ENCODE results near the gene LMX1A. TPM values are rescaled to one million over a fixed set of nuclear protein-coding genes. Genes with fewer than 3 reads are reported as not detected.

The LMX1A gene
- total RNA-seq, 1 donor from 2014 or later: 8.7 TPM

DNA sequence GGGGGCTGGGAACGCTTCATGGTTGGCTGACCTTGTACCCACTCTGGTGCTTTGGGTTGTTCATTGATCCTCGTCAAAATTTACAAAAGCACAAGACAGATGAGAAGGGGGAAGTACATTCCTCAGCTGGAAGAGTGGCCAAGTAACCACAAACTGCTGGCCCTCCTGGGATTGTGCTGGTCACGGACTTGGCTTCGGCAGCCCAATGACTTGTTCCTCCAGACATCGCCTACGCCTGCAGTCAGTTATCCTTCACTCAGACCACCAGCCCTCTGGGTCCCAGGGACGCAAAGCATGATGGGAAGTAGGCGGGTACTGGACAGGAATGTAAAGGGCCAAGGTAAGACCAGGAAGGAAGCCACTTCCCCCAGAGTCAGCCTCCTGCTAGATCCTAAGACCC lies 53.1 kb downstream of the LMX1A start:
- DNase-seq (ENCODE audit: low spot score): no peak
- no peaks in the 10 kb centered on the region for H3K36me3 ChIP-seq
- H3K27me3 Mint-ChIP-seq (ENCODE audit: insufficient read depth, low read depth): peaks cover 6% of the 10 kb centered on the region
- H3K27ac Mint-ChIP-seq: no peak overlapping the region
- H3K4me3 Mint-ChIP-seq: no peak overlapping the region
- H3K27ac ChIP-seq: no peak overlapping the region
- H3K36me3 Mint-ChIP-seq: no peaks in the 10 kb centered on the region
- no peak overlapping the region for H3K4me2 ChIP-seq
- H3K27me3 ChIP-seq: no peaks in the 10 kb centered on the region
- H3K9ac ChIP-seq: no peak overlapping the region
- H3F3A ChIP-seq (ENCODE audit: low read depth): no peaks in the 10 kb centered on the region
- H3K9me3 ChIP-seq (ENCODE audit: low read depth): no peaks in the 10 kb centered on the region
- H3K4me1 Mint-ChIP-seq: peaks cover 16% of the 10 kb centered on the region
- peaks cover 2% of the 10 kb centered on the region for H3K4me1 ChIP-seq
- H4K20me1 ChIP-seq (ENCODE audit: low read depth): no peaks in the 10 kb centered on the region
- no peaks in the 10 kb centered on the region for H3K79me2 ChIP-seq (ENCODE audit: low read depth)
- no peak for TF ChIP-seq EZH2 (IDR thresholded peaks at IDR 0.05)
- TF ChIP-seq, protein P1, sequence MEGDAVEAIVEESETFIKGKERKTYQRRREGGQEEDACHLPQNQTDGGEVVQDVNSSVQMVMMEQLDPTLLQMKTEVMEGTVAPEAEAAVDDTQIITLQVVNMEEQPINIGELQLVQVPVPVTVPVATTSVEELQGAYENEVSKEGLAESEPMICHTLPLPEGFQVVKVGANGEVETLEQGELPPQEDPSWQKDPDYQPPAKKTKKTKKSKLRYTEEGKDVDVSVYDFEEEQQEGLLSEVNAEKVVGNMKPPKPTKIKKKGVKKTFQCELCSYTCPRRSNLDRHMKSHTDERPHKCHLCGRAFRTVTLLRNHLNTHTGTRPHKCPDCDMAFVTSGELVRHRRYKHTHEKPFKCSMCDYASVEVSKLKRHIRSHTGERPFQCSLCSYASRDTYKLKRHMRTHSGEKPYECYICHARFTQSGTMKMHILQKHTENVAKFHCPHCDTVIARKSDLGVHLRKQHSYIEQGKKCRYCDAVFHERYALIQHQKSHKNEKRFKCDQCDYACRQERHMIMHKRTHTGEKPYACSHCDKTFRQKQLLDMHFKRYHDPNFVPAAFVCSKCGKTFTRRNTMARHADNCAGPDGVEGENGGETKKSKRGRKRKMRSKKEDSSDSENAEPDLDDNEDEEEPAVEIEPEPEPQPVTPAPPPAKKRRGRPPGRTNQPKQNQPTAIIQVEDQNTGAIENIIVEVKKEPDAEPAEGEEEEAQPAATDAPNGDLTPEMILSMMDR (IDR thresholded peaks at IDR 0.05): no peak
- no peak for TF ChIP-seq EZH2phosphoT487 (IDR thresholded peaks at IDR 0.05)
- no peak overlapping the region for H2AFZ ChIP-seq (replicated peaks)
- H3K4me3 ChIP-seq: no peak overlapping the region
- H3K9me3 Mint-ChIP-seq: peaks cover 3% of the 10 kb centered on the region

DNA sequence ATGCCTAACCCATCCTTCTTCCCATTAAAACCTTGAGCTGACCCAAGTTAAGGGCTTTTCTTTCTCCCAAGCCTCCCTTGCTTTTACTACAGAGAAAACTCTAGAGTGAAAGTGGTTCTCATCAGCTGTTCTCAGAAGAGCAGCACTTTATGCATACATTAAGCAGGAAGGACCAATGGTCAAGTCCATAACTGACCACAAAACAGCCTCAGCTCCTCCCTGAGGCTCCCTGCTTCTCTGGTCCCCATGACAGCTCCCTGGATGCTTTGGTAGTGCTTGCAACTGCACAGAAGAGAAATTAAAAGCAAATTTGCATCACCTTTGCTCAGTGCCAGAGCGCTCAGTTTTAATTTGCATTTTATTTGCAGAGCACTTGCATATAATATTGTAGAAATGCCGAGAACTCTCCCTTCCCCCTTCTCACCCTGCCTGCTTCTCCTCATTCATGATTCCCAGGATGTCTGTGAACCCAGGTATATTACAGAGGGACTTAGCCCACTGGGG lies 56.1 kb downstream of the LMX1A start:
- no peaks in the 10 kb centered on the region for H3K79me2 ChIP-seq (ENCODE audit: low read depth)
- Mint-ChIP-seq H3K36me3 (no peaks in the 10 kb centered on the region), H3K4me3 (no peak overlapping the region), H3K4me1 (peaks cover 22% of the 10 kb centered on the region), H3K27ac (no peak overlapping the region), H3K27me3 (ENCODE audit: insufficient read depth, low read depth) (peaks cover 10% of the 10 kb centered on the region), H3K9me3 (peaks cover 3% of the 10 kb centered on the region)
- H3K9ac ChIP-seq: no peak overlapping the region
- peaks cover 9% of the 10 kb centered on the region for H3K4me1 ChIP-seq
- H3K4me3 ChIP-seq: no peak overlapping the region
- no peaks in the 10 kb centered on the region for H3F3A ChIP-seq (ENCODE audit: low read depth)
- no peak for TF ChIP-seq EZH2 (IDR thresholded peaks at IDR 0.05)
- TF ChIP-seq, protein P1 (IDR thresholded peaks at IDR 0.05): no peak
- TF ChIP-seq EZH2phosphoT487 (IDR thresholded peaks at IDR 0.05): no peak
- H3K27me3 ChIP-seq: no peaks in the 10 kb centered on the region
- H3K36me3 ChIP-seq: no peaks in the 10 kb centered on the region
- no peaks in the 10 kb centered on the region for H3K9me3 ChIP-seq (ENCODE audit: low read depth)
- no peak for DNase-seq (ENCODE audit: low spot score)
- no peak overlapping the region for H2AFZ ChIP-seq (replicated peaks)
- H3K27ac ChIP-seq: no peak overlapping the region
- no peak overlapping the region for H3K4me2 ChIP-seq
- H4K20me1 ChIP-seq (ENCODE audit: low read depth): no peaks in the 10 kb centered on the region

DNA sequence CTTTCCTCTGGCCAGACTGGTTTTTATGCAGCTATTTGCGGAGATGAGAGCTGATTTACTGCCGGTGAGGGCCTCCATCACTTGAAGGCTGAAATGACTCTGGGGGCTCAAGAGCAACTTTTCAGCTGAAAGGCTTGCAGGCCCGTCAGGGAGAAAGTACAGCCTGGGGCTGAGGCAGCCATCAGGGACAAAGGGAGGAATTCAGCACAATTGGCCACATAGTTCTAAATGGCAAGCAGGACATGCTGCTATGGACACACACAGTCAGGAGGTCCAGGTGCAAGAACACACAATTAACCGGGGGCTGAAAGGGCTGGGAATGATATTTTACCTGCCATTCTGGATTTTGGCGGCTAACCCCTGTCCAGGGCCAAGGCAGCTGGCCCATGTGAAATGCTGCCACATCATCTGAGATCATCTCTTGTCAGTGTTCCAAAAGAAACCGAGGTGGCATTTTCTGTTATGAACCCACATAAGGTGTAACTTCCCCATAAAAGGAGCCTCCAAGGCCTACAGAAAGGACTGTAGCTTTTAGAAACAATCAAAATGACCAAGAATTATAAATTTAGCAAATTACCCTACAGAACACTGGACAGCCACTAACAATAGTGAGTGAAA lies 58.2 kb downstream of the LMX1A start:
- H3F3A ChIP-seq (ENCODE audit: low read depth): no peaks in the 10 kb centered on the region
- no peak overlapping the region for H3K4me3 ChIP-seq
- TF ChIP-seq, protein P1 (IDR thresholded peaks at IDR 0.05): no peak
- no peak for TF ChIP-seq EZH2 (IDR thresholded peaks at IDR 0.05)
- TF ChIP-seq EZH2phosphoT487 (IDR thresholded peaks at IDR 0.05): no peak
- Mint-ChIP-seq H3K27ac (peak overlapping the region; percentile 26), H3K9me3 (no peaks in the 10 kb centered on the region), H3K36me3 (no peaks in the 10 kb centered on the region), H3K27me3 (ENCODE audit: insufficient read depth, low read depth) (peaks cover 6% of the 10 kb centered on the region), H3K4me1 (peaks cover 21% of the 10 kb centered on the region), H3K4me3 (no peak overlapping the region)
- DNase-seq (ENCODE audit: low spot score): peak; percentile 47
- no peaks in the 10 kb centered on the region for H3K79me2 ChIP-seq (ENCODE audit: low read depth)
- H3K4me1 ChIP-seq: peaks cover 9% of the 10 kb centered on the region
- H4K20me1 ChIP-seq (ENCODE audit: low read depth): no peaks in the 10 kb centered on the region
- H3K27me3 ChIP-seq: no peaks in the 10 kb centered on the region
- H3K4me2 ChIP-seq: peak overlapping the region; percentile 4
- H2AFZ ChIP-seq (replicated peaks): no peak overlapping the region
- H3K27ac ChIP-seq: no peak overlapping the region
- H3K9ac ChIP-seq: no peak overlapping the region
- no peaks in the 10 kb centered on the region for H3K36me3 ChIP-seq
- no peaks in the 10 kb centered on the region for H3K9me3 ChIP-seq (ENCODE audit: low read depth)
